WERI-Rb-1 (cell line): Measurements from ENCODE around the gene RSU1.

Source experiments
- DNase-seq: peaks from one replicate; pipeline ENCODE4 v3.0.0-alpha.2; 2020
- H3K27ac ChIP-seq: fragments of 250-450 bp; sonication (Bioruptor Pico); 2 replicates; pipeline ENCODE4 v1.5.1; 2020; ENCODE audit warnings: mild to moderate bottlenecking, moderate library complexity
- H3K27me3 ChIP-seq: fragments of 250-450 bp; sonication (Bioruptor Pico); 2 replicates; pipeline ENCODE4 v1.5.1; 2021; ENCODE audit warnings: mild to moderate bottlenecking, low read depth, moderate library complexity; ENCODE audit not compliant: insufficient read depth, severe bottlenecking
- H3K36me3 ChIP-seq: fragments of 250-450 bp; sonication (Bioruptor Pico); 2 replicates; pipeline ENCODE4 v1.5.1; 2020; ENCODE audit warnings: mild to moderate bottlenecking, moderate library complexity
- H3K4me3 ChIP-seq: 2 replicates; pipeline ENCODE4 v1.5.1; 2011; ENCODE audit warnings: low read depth, mild to moderate bottlenecking, control low read depth, low read length
- H3K9me3 ChIP-seq: fragments of 250-450 bp; sonication (Bioruptor Pico); 2 replicates; pipeline ENCODE4 v1.5.1; 2021; ENCODE audit warnings: mild to moderate bottlenecking, moderate library complexity; ENCODE audit not compliant: severe bottlenecking
- TF ChIP-seq, protein P1 (sequence below): IDR thresholded peaks from 2 replicates; pipeline ENCODE4 v1.5.1; 2011; ENCODE audit warnings: low read depth, mild to moderate bottlenecking, control low read depth, inconsistent platforms, low read length

The RSU1 gene

DNA sequence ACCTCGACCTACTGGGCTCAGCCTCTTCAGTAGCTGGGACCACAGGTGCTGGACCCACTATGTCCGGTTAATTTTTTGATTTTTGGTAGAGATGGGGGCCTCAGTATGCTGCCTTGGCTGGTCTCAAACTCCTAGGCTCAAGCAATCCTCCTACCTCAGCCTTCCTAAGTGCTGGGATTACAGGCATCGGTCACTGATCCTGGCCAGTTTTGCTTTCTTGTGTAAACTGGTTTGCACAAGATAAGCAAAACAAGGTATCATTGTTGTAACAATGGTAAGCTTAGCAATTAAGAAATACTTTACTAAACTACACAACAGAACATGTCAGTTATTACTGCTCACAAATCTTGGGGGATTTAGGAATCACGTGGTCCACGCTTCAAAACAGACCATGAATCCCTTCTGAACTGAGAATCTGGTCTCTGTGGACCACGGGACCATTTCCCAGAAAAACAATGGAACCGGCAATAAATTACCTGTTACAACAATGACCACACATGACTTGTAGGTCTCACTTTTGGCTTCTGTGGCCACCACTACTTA lies 36.8 kb downstream of the RSU1 start:
- no peaks in the 10 kb centered on the region for H3K36me3 ChIP-seq
- no peak overlapping the region for H3K4me3 ChIP-seq
- no peak overlapping the region for H3K27ac ChIP-seq
- H3K27me3 ChIP-seq = no peaks in the 10 kb centered on the region
- TF ChIP-seq, protein P1, sequence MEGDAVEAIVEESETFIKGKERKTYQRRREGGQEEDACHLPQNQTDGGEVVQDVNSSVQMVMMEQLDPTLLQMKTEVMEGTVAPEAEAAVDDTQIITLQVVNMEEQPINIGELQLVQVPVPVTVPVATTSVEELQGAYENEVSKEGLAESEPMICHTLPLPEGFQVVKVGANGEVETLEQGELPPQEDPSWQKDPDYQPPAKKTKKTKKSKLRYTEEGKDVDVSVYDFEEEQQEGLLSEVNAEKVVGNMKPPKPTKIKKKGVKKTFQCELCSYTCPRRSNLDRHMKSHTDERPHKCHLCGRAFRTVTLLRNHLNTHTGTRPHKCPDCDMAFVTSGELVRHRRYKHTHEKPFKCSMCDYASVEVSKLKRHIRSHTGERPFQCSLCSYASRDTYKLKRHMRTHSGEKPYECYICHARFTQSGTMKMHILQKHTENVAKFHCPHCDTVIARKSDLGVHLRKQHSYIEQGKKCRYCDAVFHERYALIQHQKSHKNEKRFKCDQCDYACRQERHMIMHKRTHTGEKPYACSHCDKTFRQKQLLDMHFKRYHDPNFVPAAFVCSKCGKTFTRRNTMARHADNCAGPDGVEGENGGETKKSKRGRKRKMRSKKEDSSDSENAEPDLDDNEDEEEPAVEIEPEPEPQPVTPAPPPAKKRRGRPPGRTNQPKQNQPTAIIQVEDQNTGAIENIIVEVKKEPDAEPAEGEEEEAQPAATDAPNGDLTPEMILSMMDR = no peak
- DNase-seq = no peak
- no peaks in the 10 kb centered on the region for H3K9me3 ChIP-seq

DNA sequence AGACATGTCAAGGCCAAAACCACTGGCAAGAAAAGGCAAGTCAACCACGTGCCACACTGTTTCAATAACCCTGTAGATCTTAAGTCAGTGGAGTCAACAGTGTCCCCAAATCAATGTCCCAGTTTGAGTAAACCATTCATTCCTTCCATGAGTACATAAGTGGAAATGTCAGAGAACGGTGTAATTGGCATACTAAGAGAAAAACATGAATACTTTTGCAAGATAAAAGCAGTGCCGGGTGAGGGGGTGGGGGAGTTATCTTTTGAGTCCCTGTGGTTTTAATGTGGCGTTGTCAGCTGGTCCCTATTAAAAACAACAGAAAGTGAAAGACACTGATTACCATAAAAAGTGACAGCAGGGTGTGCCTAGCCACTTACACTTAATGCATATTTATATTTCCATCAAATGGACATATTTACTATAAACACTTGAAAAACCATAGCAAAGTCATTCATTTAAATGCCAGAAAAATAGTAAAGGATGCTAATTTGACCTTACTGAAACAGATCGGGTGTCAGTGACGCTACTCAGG lies 37.8 kb downstream of the RSU1 start:
- Histone ChIP-seq H3K27ac (no peak overlapping the region), H3K36me3 (no peaks in the 10 kb centered on the region), H3K4me3 (no peak overlapping the region), H3K9me3 (no peaks in the 10 kb centered on the region), H3K27me3 (no peaks in the 10 kb centered on the region)
- no peak for DNase-seq
- TF ChIP-seq, protein P1 = no peak

DNA sequence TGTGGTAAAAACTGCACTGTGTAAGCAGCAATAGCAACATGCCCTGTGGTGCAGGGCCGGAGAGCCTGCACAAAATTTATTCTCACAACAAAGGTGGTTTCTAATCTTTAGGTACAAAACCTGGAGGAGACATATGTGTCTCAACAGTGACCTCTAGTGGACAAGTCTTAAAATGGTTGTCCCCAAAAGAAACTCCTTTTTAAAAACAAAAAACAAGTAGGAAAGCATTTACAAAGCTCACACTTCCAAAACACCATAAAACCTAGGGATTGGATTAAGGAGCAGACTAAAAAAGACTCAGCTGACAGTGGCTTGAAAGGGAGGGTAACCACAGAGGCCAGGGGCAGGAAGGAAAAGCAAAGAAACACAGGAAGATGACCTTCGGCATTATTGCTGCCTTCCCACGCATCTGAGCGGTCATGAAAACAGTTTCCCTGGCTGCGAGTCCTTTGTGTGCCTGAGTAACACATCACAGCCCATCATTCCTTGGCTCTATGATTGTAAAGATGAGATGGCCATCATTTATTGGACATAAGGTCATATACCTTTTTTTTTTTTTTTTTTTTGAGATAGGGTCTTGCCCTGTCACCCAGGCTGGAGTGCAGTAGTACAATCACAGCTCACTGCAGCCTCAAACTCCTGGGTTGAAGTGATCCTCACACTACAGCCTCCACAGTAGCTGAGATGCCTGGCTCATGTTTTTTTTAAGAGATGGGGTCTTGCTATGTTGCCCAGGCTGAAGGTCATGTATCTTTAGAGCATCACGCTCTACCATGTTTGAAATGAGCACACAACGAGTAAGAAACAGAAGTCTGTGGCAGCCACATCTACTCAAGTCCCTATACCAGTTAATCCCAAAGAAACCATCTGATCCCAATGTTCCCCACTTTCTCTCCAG lies 39.5 kb downstream of the RSU1 start:
- no peaks in the 10 kb centered on the region for H3K36me3 ChIP-seq
- no peaks in the 10 kb centered on the region for H3K9me3 ChIP-seq
- H3K4me3 ChIP-seq = no peak overlapping the region
- H3K27ac ChIP-seq = no peak overlapping the region
- no peaks in the 10 kb centered on the region for H3K27me3 ChIP-seq
- TF ChIP-seq, protein P1 = peak; percentile 23; the same call in 1 of the 2 replicates
- peak; percentile 8 for DNase-seq

DNA sequence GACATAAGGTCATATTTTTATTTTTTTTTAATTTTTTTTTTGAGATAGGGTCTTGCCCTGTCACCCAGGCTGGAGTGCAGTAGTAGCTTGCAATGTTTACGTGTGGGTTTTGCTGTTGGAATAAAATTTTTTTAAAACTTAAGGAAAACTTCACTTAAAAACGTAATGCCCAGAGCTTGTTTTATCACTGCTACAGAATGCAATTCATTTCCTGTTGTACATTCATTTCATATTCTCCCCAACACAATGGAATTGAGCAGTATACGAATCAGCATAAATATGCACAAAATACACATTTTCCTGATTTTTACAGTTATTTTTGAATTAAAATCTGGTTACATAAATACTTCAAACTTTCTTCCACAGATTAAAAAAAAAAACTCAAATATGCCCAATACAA lies 40.3 kb downstream of the RSU1 start:
- DNase-seq = no peak
- Histone ChIP-seq H3K36me3 (no peaks in the 10 kb centered on the region), H3K9me3 (no peaks in the 10 kb centered on the region), H3K4me3 (no peak overlapping the region), H3K27ac (no peak overlapping the region), H3K27me3 (no peaks in the 10 kb centered on the region)
- TF ChIP-seq, protein P1 = no peak

DNA sequence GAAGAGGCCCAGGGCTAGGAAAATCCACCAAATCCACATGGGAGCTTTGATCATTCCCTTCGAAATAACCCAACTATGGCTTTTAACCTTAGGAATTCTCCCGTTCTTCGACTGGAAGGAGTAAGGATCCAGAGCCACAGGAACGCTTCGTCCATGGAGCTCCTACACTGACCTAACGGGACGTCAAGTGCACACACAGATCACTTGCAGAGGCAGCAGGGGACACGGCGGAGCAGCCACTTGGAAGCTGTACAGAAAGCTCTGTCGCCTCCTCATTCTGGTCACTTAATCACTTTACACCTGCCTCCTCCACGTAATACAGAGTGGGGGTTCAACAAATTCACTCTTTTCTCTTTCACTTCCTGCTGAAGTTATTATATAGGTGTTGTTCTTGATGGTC lies 43.9 kb downstream of the RSU1 start:
- DNase-seq = no peak
- TF ChIP-seq, protein P1 = no peak
- Histone ChIP-seq H3K36me3 (no peaks in the 10 kb centered on the region), H3K9me3 (no peaks in the 10 kb centered on the region), H3K27me3 (no peaks in the 10 kb centered on the region), H3K4me3 (no peak overlapping the region), H3K27ac (no peak overlapping the region)
